Right lobe of liver (tissue), 6 donors: Measurements from ENCODE around the gene CEP112. TPM values are rescaled to one million over a fixed set of nuclear protein-coding genes. Genes with fewer than 3 reads are reported as not detected.

Experiments
- ATAC-seq, 4 donors: fragments of 200-7000 bp; cut with Tn5 transposase; one replicate each; pipeline ENCODE4 v1.9.1; 2020; ENCODE audit warnings: mild to moderate bottlenecking in 4 of 4, moderate library complexity in 4 of 4
- DNase-seq, 3 donors: peaks; one replicate each; pipeline ENCODE4 v3.0.0-alpha.2; 2020
- H3K27ac ChIP-seq, 3 donors: fragments of 200-600 bp; one replicate each; pipeline ENCODE4 v1.8.0; 2022
- H3K27me3 ChIP-seq, 2 donors: fragments of 200-600 bp; one replicate each; pipeline ENCODE4 v1.8.0; 2022
- H3K36me3 ChIP-seq, 4 donors: fragments of 200-600 bp; sonication (generic) in 1 of 4; one replicate each; pipeline versions ENCODE4 v1.5.1 to v1.8.0; 2017 to 2022; ENCODE audit warnings: control low read depth in 1 of 4
- H3K4me1 ChIP-seq, 4 donors: fragments of 200-600 bp; sonication (generic) in 1 of 4; one replicate each; pipeline versions ENCODE4 v1.5.1 to v1.8.0; 2017 to 2022; ENCODE audit warnings: control low read depth in 1 of 4
- H3K4me3 ChIP-seq, 3 donors: fragments of 200-600 bp; one replicate each; pipeline ENCODE4 v1.8.0; 2022
- H3K9me3 ChIP-seq, 4 donors: fragments of 200-600 bp; sonication (generic) in 1 of 4; one replicate each; pipeline versions ENCODE4 v1.5.1 to v1.8.0; 2017 to 2022; ENCODE audit warnings: control low read depth in 1 of 4
- POLR2A ChIP-seq: fragments of 450-650 bp; IDR thresholded peaks from one replicate; pipeline ENCODE4 v1.6.1; 2017; ENCODE audit warnings: antibody characterized with exemption, mild to moderate bottlenecking
- WGBS: methylation state at CpG from one replicate; pipeline ENCODE4 v1.1.6; 2018; ENCODE audit warnings: low coverage, low lambda C conversion rate; ENCODE audit not compliant: insufficient coverage; ENCODE audit errors: missing lambda C conversion rate; 5-methylcytosine and 5-hydroxymethylcytosine counted together
- intact Hi-C, 2 donors: fragments of 100-400 bp; cut with DNase I; formaldehyde crosslinking; loops; one replicate each; pipeline versions ENCODE4 v1.11.2 to v1.14.1; 2022
- total RNA-seq, 6 experiments: library from RNA; depleted of rRNA in 2 of 6; stranded (reverse); fragments of >200 nt in 2 of 6; fragmentation: NEBNext Ultra II Directional in 3 of 6; extraction: Animal tissue kit (Norgen Biotek cat#: 25700) in 3 of 6; gene quantifications; one replicate each; pipeline versions ENCODE4 v1.1.0 to v1.2.4, GENCODE V29; 2016 to 2023
- TF ChIP-seq, protein P1 (sequence below), 4 donors: fragments of 200-600 bp in 3 of 4; fragments of 450-650 bp in 1 of 4; IDR thresholded peaks; one replicate each; pipeline versions ENCODE4 v1.5.1 to v1.8.0; 2016 to 2022; ENCODE audit warnings: antibody characterized with exemption in 4 of 4, mild to moderate bottlenecking in 2 of 4
- donor health status: DM: no; HTN: yes; CAD: no.
- donor health status: DM: no; HTN: no; CAD: no.
- donor health status: DM: no; HTN: no; CAD: no.
- donor health status: DM: no; HTN: yes; CAD: no.
- donor health status: DM: no; HTN: yes; CAD: no.

The CEP112 gene
- total RNA-seq, 6 experiments from 2014 or later, result 2.2 to 4.6 (median 3.9) TPM

DNA sequence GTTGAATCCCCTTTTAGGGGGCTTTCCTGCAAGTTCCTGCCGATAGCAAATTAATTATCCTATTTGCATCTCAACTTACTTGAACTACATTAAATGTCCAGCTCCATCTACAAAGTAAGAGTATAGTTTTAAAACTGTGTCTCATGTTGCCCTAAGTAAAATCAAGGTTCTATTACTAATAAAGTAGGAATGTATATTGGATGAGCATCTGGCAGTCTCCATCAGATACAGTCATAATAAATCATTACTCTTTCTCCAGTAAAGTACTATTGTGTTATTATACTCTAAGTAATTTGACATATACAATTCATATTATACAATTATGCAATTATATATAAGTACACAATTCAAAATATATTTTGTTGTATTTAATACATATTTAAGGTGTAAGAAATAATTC is 249.3 kb downstream of the CEP112 start:
- no peak for TF ChIP-seq POLR2A
- TF ChIP-seq, protein P1, sequence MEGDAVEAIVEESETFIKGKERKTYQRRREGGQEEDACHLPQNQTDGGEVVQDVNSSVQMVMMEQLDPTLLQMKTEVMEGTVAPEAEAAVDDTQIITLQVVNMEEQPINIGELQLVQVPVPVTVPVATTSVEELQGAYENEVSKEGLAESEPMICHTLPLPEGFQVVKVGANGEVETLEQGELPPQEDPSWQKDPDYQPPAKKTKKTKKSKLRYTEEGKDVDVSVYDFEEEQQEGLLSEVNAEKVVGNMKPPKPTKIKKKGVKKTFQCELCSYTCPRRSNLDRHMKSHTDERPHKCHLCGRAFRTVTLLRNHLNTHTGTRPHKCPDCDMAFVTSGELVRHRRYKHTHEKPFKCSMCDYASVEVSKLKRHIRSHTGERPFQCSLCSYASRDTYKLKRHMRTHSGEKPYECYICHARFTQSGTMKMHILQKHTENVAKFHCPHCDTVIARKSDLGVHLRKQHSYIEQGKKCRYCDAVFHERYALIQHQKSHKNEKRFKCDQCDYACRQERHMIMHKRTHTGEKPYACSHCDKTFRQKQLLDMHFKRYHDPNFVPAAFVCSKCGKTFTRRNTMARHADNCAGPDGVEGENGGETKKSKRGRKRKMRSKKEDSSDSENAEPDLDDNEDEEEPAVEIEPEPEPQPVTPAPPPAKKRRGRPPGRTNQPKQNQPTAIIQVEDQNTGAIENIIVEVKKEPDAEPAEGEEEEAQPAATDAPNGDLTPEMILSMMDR (IDR thresholded peaks at IDR 0.05), result no peak
- DNase-seq (no peak), ATAC-seq (no peak)
- Histone ChIP-seq H3K4me1 (no peaks in the 10 kb centered on the region), H3K36me3 (no peaks in the 10 kb centered on the region), H3K9me3 (no peaks in the 10 kb centered on the region), H3K27ac (no peak overlapping the region), H3K27me3 (no peaks in the 10 kb centered on the region), H3K4me3 (no peak overlapping the region)
- intact Hi-C loops, result no loop called here
- 100% methylated on average over 1 of the region's 1 CpG for WGBS

DNA sequence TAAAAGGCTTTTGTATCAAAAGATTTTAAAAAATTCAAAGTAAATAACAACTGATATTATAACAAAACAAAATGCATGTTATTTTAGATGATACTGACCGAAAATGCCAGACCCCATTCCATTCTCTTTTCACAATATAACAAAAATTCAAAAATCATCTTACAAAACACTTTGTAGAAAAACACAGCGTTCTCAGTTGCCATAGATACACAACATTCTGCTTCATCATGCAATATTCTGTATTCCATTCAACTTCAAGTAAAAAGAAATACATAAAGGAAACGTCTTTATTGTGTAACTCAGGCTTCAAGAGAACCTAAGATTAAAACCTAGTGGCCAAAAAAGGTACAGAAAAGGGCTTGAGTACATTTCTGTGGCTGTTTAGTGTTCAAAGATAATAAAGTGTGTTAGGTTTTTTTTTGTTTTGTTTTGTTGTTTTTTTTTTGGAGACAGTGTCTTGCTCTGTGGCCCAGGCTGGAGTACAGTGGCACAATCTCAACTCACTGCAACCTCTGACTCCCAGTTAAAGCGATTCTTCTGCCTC is 250.5 kb downstream of the CEP112 start:
- WGBS, result 81% methylated on average over 4 of the region's 4 CpGs
- H3K4me1 ChIP-seq, result no peaks in the 10 kb centered on the region
- DNase-seq (no peak), ATAC-seq (no peak)
- H3K9me3 ChIP-seq, result no peaks in the 10 kb centered on the region
- H3K4me3 ChIP-seq, result no peak overlapping the region
- no peaks in the 10 kb centered on the region for H3K36me3 ChIP-seq
- intact Hi-C loops, result no loop called here
- H3K27ac ChIP-seq, result no peak overlapping the region
- no peaks in the 10 kb centered on the region for H3K27me3 ChIP-seq
- TF ChIP-seq, protein P1 (IDR thresholded peaks at IDR 0.05), result no peak
- no peak for TF ChIP-seq POLR2A

DNA sequence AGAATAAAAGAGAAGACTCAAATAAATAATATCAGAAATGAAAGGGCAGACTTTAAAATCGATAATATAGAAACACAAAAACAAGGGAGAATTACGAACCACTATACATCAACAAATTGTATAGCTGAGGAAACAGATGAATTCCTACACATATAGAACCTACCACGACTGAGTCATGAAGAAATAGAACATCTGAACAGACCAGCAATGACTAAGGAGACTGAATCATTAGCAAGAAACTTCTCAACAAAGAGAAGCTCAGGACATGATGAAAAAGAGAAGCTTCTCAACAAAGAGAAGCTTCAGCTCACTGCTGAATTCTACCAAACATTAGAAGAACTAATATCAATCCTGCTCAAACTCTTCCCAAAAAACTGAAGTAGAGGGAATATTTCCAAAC is 255.9 kb downstream of the CEP112 start:
- no peak overlapping the region for H3K27ac ChIP-seq
- no peaks in the 10 kb centered on the region for H3K36me3 ChIP-seq
- ATAC-seq (no peak), DNase-seq (no peak)
- H3K4me1 ChIP-seq, result no peaks in the 10 kb centered on the region
- WGBS, result 83% methylated on average over 3 of the region's 3 CpGs
- no peaks in the 10 kb centered on the region for H3K27me3 ChIP-seq
- TF ChIP-seq, protein P1 (IDR thresholded peaks at IDR 0.05), result no peak
- TF ChIP-seq POLR2A, result no peak
- intact Hi-C loops, result no loop called here
- H3K9me3 ChIP-seq, result no peaks in the 10 kb centered on the region
- no peak overlapping the region for H3K4me3 ChIP-seq

DNA sequence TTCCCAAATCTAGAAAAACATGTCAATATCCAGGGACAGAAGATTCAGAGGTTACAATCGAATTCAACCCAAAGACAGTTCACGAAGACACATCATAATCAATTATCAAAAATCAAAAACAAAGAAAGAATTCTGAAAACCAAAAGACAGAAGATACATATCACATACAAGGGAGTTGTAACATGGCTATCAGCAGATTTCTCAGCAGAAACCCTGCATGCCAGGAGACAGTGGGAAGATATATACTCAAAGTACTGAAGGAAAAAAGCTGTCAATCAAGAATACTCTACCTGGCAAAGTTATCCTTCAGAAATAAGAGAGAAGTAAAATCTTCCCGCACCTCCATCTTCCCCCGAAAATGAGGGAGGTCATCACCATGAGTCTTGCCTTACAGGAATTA is 258.6 kb downstream of the CEP112 start:
- intact Hi-C loops, result no loop called here
- Histone ChIP-seq H3K4me1 (no peaks in the 10 kb centered on the region), H3K9me3 (no peaks in the 10 kb centered on the region), H3K27me3 (no peaks in the 10 kb centered on the region), H3K36me3 (no peaks in the 10 kb centered on the region), H3K27ac (no peak overlapping the region), H3K4me3 (no peak overlapping the region)
- 61% methylated on average over 4 of the region's 4 CpGs for WGBS
- no peak for TF ChIP-seq POLR2A
- TF ChIP-seq, protein P1 (IDR thresholded peaks at IDR 0.05), result no peak
- DNase-seq (no peak), ATAC-seq (no peak)
